ENCODE measurements around the gene EPB41L4A.
"Not testable (repeated sequence)": the region's sequence is repeated elsewhere in the genome, so short reads cannot be mapped to it uniquely, and the experiment has no call there.

EPB41L4A gene

GRCh38 chr5:112419164-112419985 is at the start of gene EPB41L4A:
Gene EPB41L4A (minus strand): TSS chr5:112419277. CDS start chr5:112419039, 238 bp downstream.
- no peak for DNase-seq

GRCh38 chr5:112467485-112467884 is 48.4 kb upstream of the EPB41L4A start:
- DNase-seq = no peak

- DNase-seq = not testable (repeated sequence)
Measured at GRCh38 chr5:112466261-112466660, 47.2 kb upstream of the EPB41L4A start.

- not testable (repeated sequence) for DNase-seq
Measured at GRCh38 chr5:112447187-112447760, 28.2 kb upstream of the EPB41L4A start.

GRCh38 chr5:112445626-112446350 is 26.7 kb upstream of the EPB41L4A start:
- no peak for DNase-seq

GRCh38 chr5:112443932-112444331 is 24.9 kb upstream of the EPB41L4A start:
- DNase-seq = not testable (repeated sequence)

GRCh38 chr5:112440031-112440430 is 21.0 kb upstream of the EPB41L4A start:
- no peak for DNase-seq

GRCh38 chr5:112436144-112436543 is 17.1 kb upstream of the EPB41L4A start:
- no peak for DNase-seq

- DNase-seq = no peak
Measured at GRCh38 chr5:112434641-112435040, 15.6 kb upstream of the EPB41L4A start.

GRCh38 chr5:112426202-112426601 is 7.1 kb upstream of the EPB41L4A start:
- DNase-seq = not testable (repeated sequence)

- DNase-seq = no peak
Measured at GRCh38 chr5:112419986-112420864, 1.1 kb upstream of the EPB41L4A start.

GRCh38 chr5:112418659-112419163 is 366 bp downstream of the EPB41L4A start:
- DNase-seq = no peak

GRCh38 chr5:112417931-112418658 is 982 bp downstream of the EPB41L4A start:
- DNase-seq = no peak

GRCh38 chr5:112415552-112415951 is 3.5 kb downstream of the EPB41L4A start:
- no peak for DNase-seq

GRCh38 chr5:112413611-112414010 is 5.5 kb downstream of the EPB41L4A start:
- DNase-seq = no peak

- no peak for DNase-seq
Measured at GRCh38 chr5:112412346-112412745, 6.7 kb downstream of the EPB41L4A start.

GRCh38 chr5:112411903-112412302 is 7.2 kb downstream of the EPB41L4A start:
- no peak for DNase-seq

GRCh38 chr5:112407666-112408065 is 11.4 kb downstream of the EPB41L4A start:
- no peak for DNase-seq

GRCh38 chr5:112407240-112407639 is 11.8 kb downstream of the EPB41L4A start:
- DNase-seq = no peak

- no peak for DNase-seq
Measured at GRCh38 chr5:112403069-112403468, 16.0 kb downstream of the EPB41L4A start.

GRCh38 chr5:112401924-112402323 is 17.2 kb downstream of the EPB41L4A start:
- no peak for DNase-seq

- DNase-seq = no peak
Measured at GRCh38 chr5:112397690-112398089, 21.4 kb downstream of the EPB41L4A start.
